Smooth muscle cell (in vitro differentiated cells): ENCODE data around the gene ZNF516. TPM values are rescaled to one million over a fixed set of nuclear protein-coding genes. Genes with fewer than 3 reads are reported as not detected.

ENCODE experiments used
- DNase-seq: peaks from one replicate; lab custom pipeline; 2025; ENCODE audit not compliant: unreplicated experiment; lab: John Stamatoyannopoulos, UW
- H2AFZ ChIP-seq: fragments of 200-600 bp; sonication (generic); 2 replicates; pipeline ENCODE4 v1.6.0; 2016; ENCODE audit warnings: antibody characterized with exemption, low read depth, mild to moderate bottlenecking
- H3F3A ChIP-seq: fragments of 200-600 bp; sonication (generic); 2 replicates; pipeline ENCODE4 v1.6.0; 2017; ENCODE audit warnings: antibody characterized with exemption, low read depth
- H3K27ac ChIP-seq: fragments of 200-600 bp; sonication (generic); 2 replicates; pipeline ENCODE4 v1.5.1; 2016; ENCODE audit warnings: low read depth, mild to moderate bottlenecking
- H3K27me3 ChIP-seq: fragments of 200-600 bp; sonication (generic); 2 replicates; pipeline ENCODE4 v1.6.1; 2016; ENCODE audit warnings: low read depth, mild to moderate bottlenecking
- H3K36me3 ChIP-seq: fragments of 200-600 bp; sonication (generic); 2 replicates; pipeline ENCODE4 v1.5.1; 2016; ENCODE audit warnings: low read depth
- H3K4me1 ChIP-seq: fragments of 200-600 bp; sonication (generic); 2 replicates; pipeline ENCODE4 v1.5.1; 2016; ENCODE audit warnings: low read depth
- H3K4me2 ChIP-seq: fragments of 200-600 bp; sonication (generic); 2 replicates; pipeline ENCODE4 v1.6.0; 2016; ENCODE audit warnings: mild to moderate bottlenecking
- H3K4me3 ChIP-seq: fragments of 200-600 bp; sonication (generic); 2 replicates; pipeline ENCODE4 v1.5.1; 2016; ENCODE audit warnings: mild to moderate bottlenecking
- H3K79me2 ChIP-seq: fragments of 200-600 bp; sonication (generic); 2 replicates; pipeline ENCODE4 v1.6.0; 2016; ENCODE audit warnings: low read depth, mild to moderate bottlenecking
- H3K9ac ChIP-seq: fragments of 200-600 bp; sonication (generic); 2 replicates; pipeline ENCODE4 v1.6.0; 2016; ENCODE audit warnings: low read depth
- H3K9me3 ChIP-seq: fragments of 200-600 bp; sonication (generic); replicated peaks from 2 replicates; pipeline ENCODE4 v1.5.1; 2016; ENCODE audit warnings: low read depth
- H4K20me1 ChIP-seq: fragments of 200-600 bp; sonication (generic); 2 replicates; pipeline ENCODE4 v1.6.0; 2016; ENCODE audit warnings: low read depth
- CTCF ChIP-seq: fragments of 200-600 bp; sonication (generic); IDR thresholded peaks from 2 replicates; pipeline ENCODE4 v1.5.1; 2017; ENCODE audit warnings: borderline replicate concordance, mild to moderate bottlenecking, antibody characterized with exemption; ENCODE audit not compliant: insufficient read depth, poor library complexity, severe bottlenecking
- WGBS: methylation state at CpG from one replicate; pipeline ENCODE4 v1.1.7; 2016; ENCODE audit warnings: low lambda C conversion rate; 5-methylcytosine and 5-hydroxymethylcytosine counted together
- polyA plus RNA-seq: library from polyadenylated mRNA; unstranded; fragments of >200 nt; fragmentation: Nextera tagmentation; extraction: Ambion mirVana; gene quantifications from 2 replicates; pipeline ENCODE4 v1.2.1, GENCODE V29; 2016
- total RNA-seq: library from RNA; depleted of rRNA; stranded (reverse); fragments of >200 nt; gene quantifications from 2 replicates; pipeline ENCODE4 v1.2.3, GENCODE V29; 2014

Gene ZNF516
- total and polyA plus RNA-seq, 2 experiments from 2014 or later, result 15.6 to 24.2 TPM

DNA sequence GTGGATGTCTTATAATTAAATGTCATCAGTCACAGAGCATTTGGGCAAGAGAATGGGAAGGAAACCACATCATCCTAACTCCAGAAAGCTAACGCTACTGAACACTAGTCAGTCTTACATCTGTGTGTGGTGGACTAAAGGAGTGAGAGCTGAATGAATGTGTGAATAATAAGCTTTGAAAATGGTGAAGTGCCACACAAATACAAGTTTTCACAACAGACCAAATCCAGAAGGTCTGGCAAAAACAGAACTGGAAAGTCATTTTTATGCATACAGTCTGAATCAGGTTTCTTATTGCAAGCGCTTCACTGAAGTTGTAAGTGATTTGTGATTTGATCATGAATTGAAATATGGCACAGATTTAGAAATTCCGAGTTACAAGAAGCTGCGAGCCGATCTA lies 175.7 kb downstream of the ZNF516 start:
- Histone ChIP-seq H3K9ac (no peak overlapping the region), H3K79me2 (no peaks in the 10 kb centered on the region), H3K4me3 (no peak overlapping the region), H3K4me1 (no peaks in the 10 kb centered on the region), H3K36me3 (no peaks in the 10 kb centered on the region), H3K27me3 (no peaks in the 10 kb centered on the region), H4K20me1 (no peaks in the 10 kb centered on the region), H3K4me2 (no peak overlapping the region), H3K9me3 (no peaks in the 10 kb centered on the region), H2AFZ (no peak overlapping the region), H3K27ac (no peak overlapping the region), H3F3A (no peaks in the 10 kb centered on the region)
- no peak for TF ChIP-seq CTCF
- no peak for DNase-seq
- 92% methylated on average over 5 of the region's 5 CpGs for WGBS

DNA sequence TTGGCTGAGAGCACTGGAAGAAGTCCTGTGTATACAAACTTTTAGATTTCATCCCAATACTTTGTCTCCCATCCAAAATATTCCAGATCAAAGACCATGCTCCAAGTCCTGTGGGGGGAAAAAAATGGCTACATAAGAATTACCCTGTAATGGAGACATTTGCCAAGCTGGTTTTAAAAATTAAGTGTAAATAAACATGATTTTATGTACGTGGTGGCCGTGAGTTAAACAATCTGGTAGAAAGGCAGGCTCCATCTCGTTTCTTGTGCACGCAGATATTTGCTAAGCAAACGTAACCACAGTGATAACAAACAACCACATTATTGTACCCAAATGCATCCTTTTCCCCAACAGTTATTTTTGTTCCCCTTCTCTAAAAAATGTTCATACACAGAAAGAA lies 176.4 kb downstream of the ZNF516 start:
- H3K4me3 ChIP-seq, result no peak overlapping the region
- no peak overlapping the region for H2AFZ ChIP-seq
- 71% methylated on average over 5 of the region's 5 CpGs for whole genome bisulfite sequencing
- no peaks in the 10 kb centered on the region for H3K27me3 ChIP-seq
- H4K20me1 ChIP-seq, result no peaks in the 10 kb centered on the region
- no peak overlapping the region for H3K4me2 ChIP-seq
- no peaks in the 10 kb centered on the region for H3F3A ChIP-seq
- no peaks in the 10 kb centered on the region for H3K4me1 ChIP-seq
- no peaks in the 10 kb centered on the region for H3K9me3 ChIP-seq
- DNase-seq, result no peak
- H3K27ac ChIP-seq, result no peak overlapping the region
- no peak for TF ChIP-seq CTCF
- H3K79me2 ChIP-seq, result no peaks in the 10 kb centered on the region
- H3K9ac ChIP-seq, result no peak overlapping the region
- no peaks in the 10 kb centered on the region for H3K36me3 ChIP-seq

GRCh38 chr18:76317136-76317535 lies 177.9 kb downstream of the ZNF516 start:
- H4K20me1 ChIP-seq, result no peaks in the 10 kb centered on the region
- no peak overlapping the region for H2AFZ ChIP-seq
- no peak for DNase-seq
- no peaks in the 10 kb centered on the region for H3K79me2 ChIP-seq
- no peak overlapping the region for H3K4me3 ChIP-seq
- no peaks in the 10 kb centered on the region for H3K4me1 ChIP-seq
- WGBS, result 79% methylated on average over 1 of the region's 1 CpG
- no peak overlapping the region for H3K9ac ChIP-seq
- no peak overlapping the region for H3K4me2 ChIP-seq
- H3F3A ChIP-seq, result no peaks in the 10 kb centered on the region
- no peak for TF ChIP-seq CTCF
- no peaks in the 10 kb centered on the region for H3K27me3 ChIP-seq
- H3K27ac ChIP-seq, result no peak overlapping the region
- H3K9me3 ChIP-seq, result no peaks in the 10 kb centered on the region
- H3K36me3 ChIP-seq, result no peaks in the 10 kb centered on the region

GRCh38 chr18:76315722-76316230 lies 179.3 kb downstream of the ZNF516 start:
- no peak for DNase-seq
- Histone ChIP-seq H3K36me3 (no peaks in the 10 kb centered on the region), H3K4me2 (no peak overlapping the region), H3K27ac (no peak overlapping the region), H3K4me3 (no peak overlapping the region), H2AFZ (no peak overlapping the region), H3K79me2 (no peaks in the 10 kb centered on the region), H3K9ac (no peak overlapping the region), H4K20me1 (no peaks in the 10 kb centered on the region), H3F3A (no peaks in the 10 kb centered on the region), H3K9me3 (no peaks in the 10 kb centered on the region), H3K4me1 (no peaks in the 10 kb centered on the region), H3K27me3 (no peaks in the 10 kb centered on the region)
- WGBS, result 61% methylated on average over 5 of the region's 5 CpGs
- TF ChIP-seq CTCF, result no peak
